Activated naive CD4-positive, alpha-beta T cell treated with anti-CD3 and anti-CD28 coated beads, Interleukin-2, amount 10 ng/mL, durations not matched to agents 7 days and 5 days (primary cell): ENCODE data around the gene PGGT1B.

Experiments
- CTCF ChIA-PET: fragments of 350-600 bp; sonication (Branson Sonifier 250); formaldehyde crosslinking; loops from one replicate; lab custom pipeline; 2021; ENCODE audit warnings: antibody characterized with exemption; lab: Charles Lee
- DNase-seq: peaks from one replicate; pipeline ENCODE4 v3.0.0-alpha.2; 2020
- H3K27ac Mint-ChIP-seq: one replicate; pipeline ENCODE4 v1.8.0; 2021; ENCODE audit warnings: mild to moderate bottlenecking, moderate library complexity, mixed read lengths
- H3K27me3 Mint-ChIP-seq: one replicate; pipeline ENCODE4 v1.8.0; 2021; ENCODE audit warnings: mild to moderate bottlenecking, mixed read lengths
- H3K36me3 Mint-ChIP-seq: one replicate; pipeline ENCODE4 v1.8.0; 2021; ENCODE audit warnings: mixed read lengths
- H3K4me1 Mint-ChIP-seq: one replicate; pipeline ENCODE4 v1.8.0; 2021; ENCODE audit warnings: mixed read lengths
- H3K4me3 Mint-ChIP-seq: one replicate; pipeline ENCODE4 v1.8.0; 2021; ENCODE audit warnings: mild to moderate bottlenecking, moderate library complexity, mixed read lengths
- H3K9me3 Mint-ChIP-seq: one replicate; pipeline ENCODE4 v1.8.0; 2021; ENCODE audit warnings: mixed read lengths

PGGT1B gene

GRCh38 chr5:115186794-115187193, 75.9 kb downstream of the PGGT1B start:
- Mint-ChIP-seq H3K4me3 (no peak overlapping the region), H3K27ac (no peak overlapping the region), H3K36me3 (no peaks in the 10 kb centered on the region), H3K9me3 (no peaks in the 10 kb centered on the region), H3K4me1 (no peaks in the 10 kb centered on the region), H3K27me3 (peaks cover 15% of the 10 kb centered on the region)
- CTCF ChIA-PET = no interaction called here
- DNase-seq = no peak

DNA sequence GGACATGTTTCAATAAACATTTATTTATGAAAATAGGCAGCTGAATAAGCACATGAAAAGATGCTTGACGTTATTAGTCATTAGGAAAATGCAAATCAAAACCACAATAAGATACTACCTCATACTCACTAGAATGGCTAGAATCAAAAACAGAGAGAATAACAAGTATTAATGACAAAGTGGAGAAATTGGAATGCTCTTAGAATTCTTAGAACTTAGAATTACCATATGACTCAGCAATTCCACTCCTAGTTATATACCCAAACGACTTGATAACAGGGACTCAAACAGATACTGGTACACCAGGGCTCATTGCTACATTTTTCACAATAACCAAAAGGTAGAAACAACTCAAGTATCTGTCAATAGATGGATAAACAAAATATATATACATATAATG, 77.9 kb downstream of the PGGT1B start:
- Mint-ChIP-seq H3K9me3 (no peaks in the 10 kb centered on the region), H3K4me3 (no peak overlapping the region), H3K27me3 (peaks cover 36% of the 10 kb centered on the region), H3K36me3 (no peaks in the 10 kb centered on the region), H3K4me1 (peaks cover 7% of the 10 kb centered on the region), H3K27ac (no peak overlapping the region)
- no peak for DNase-seq
- CTCF ChIA-PET = no interaction called here

DNA sequence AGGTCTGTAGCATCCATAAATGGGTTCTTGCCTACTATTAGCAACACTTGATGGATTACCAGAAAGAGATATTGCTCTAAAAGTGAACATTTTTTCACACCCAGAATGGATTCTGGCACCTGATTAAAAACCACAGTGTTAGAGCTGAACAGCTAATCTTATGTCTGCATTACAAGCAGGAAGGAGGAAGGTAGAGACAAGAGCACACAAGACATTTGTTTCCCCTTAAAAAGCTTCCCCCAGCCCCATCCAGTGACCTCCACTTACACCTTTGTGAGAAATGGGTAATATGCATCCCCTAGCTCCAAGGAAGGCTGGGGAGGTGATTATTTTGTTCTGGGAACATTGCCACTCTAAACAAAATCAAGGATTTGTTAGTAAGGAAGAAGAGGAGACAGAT, 80.9 kb downstream of the PGGT1B start:
- no peak overlapping the region for H3K4me3 Mint-ChIP-seq
- peaks cover 66% of the 10 kb centered on the region for H3K27me3 Mint-ChIP-seq
- H3K27ac Mint-ChIP-seq = no peak overlapping the region
- CTCF ChIA-PET = no interaction called here
- H3K9me3 Mint-ChIP-seq = no peaks in the 10 kb centered on the region
- peaks cover 16% of the 10 kb centered on the region for H3K4me1 Mint-ChIP-seq
- no peak for DNase-seq
- no peaks in the 10 kb centered on the region for H3K36me3 Mint-ChIP-seq

- peak; percentile 45 for DNase-seq
- no peak overlapping the region for H3K27ac Mint-ChIP-seq
- no peaks in the 10 kb centered on the region for H3K9me3 Mint-ChIP-seq
- H3K27me3 Mint-ChIP-seq = peaks cover 71% of the 10 kb centered on the region
- H3K36me3 Mint-ChIP-seq = no peaks in the 10 kb centered on the region
- CTCF ChIA-PET = no interaction called here
- peaks cover 16% of the 10 kb centered on the region for H3K4me1 Mint-ChIP-seq
- H3K4me3 Mint-ChIP-seq = peak overlapping the region; percentile 71
Measured at GRCh38 chr5:115180165-115180709, 82.4 kb downstream of the PGGT1B start.

- H3K36me3 Mint-ChIP-seq = no peaks in the 10 kb centered on the region
- H3K27ac Mint-ChIP-seq = no peak overlapping the region
- CTCF ChIA-PET = no interaction called here
- no peaks in the 10 kb centered on the region for H3K9me3 Mint-ChIP-seq
- peaks cover 71% of the 10 kb centered on the region for H3K27me3 Mint-ChIP-seq
- H3K4me3 Mint-ChIP-seq = peak overlapping the region; percentile 71
- peaks cover 16% of the 10 kb centered on the region for H3K4me1 Mint-ChIP-seq
- DNase-seq = no peak
Measured at GRCh38 chr5:115179394-115180164, 83.1 kb downstream of the PGGT1B start.

GRCh38 chr5:115179030-115179393, 83.7 kb downstream of the PGGT1B start:
- H3K27ac Mint-ChIP-seq = no peak overlapping the region
- H3K36me3 Mint-ChIP-seq = no peaks in the 10 kb centered on the region
- DNase-seq = no peak
- peaks cover 16% of the 10 kb centered on the region for H3K4me1 Mint-ChIP-seq
- H3K4me3 Mint-ChIP-seq = no peak overlapping the region
- CTCF ChIA-PET = interaction anchor here (1.0 kb wide), 1 partner anchor 35 kb away, joined by 3 read pairs; no protein-coding TSS in a partner anchor
- no peaks in the 10 kb centered on the region for H3K9me3 Mint-ChIP-seq
- H3K27me3 Mint-ChIP-seq = peaks cover 67% of the 10 kb centered on the region

DNA sequence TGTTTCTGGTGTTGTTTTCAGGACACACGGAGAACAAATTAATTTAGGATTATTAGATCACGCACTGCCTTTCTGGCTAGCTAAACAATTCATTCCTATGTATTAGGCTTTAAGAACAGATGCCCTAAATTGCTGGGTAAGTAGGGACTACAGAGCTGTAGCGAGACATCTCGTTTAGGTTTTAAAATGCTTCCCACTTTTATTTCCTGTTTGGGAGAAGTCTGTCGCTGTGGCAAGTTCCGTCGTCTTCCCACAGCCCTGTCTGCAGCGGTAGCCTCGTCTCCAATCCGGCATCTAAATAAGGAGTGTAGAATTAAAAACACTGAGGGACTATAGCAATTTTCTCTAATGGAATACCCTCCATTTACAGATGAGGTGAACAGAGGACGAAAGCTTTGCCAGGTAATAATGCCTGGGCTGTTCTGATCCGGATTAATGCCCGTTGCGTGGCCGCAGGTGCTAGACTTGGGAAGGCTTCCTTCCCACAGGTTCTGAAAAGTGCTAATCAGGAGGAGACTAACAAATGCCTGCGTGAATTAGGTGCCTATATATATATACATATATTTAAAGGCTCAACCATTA, 91.7 kb downstream of the PGGT1B start:
- H3K4me3 Mint-ChIP-seq = peak overlapping the region; percentile 69
- peaks cover 15% of the 10 kb centered on the region for H3K4me1 Mint-ChIP-seq
- no peak overlapping the region for H3K27ac Mint-ChIP-seq
- peaks cover 2% of the 10 kb centered on the region for H3K36me3 Mint-ChIP-seq
- CTCF ChIA-PET = no interaction called here
- no peak for DNase-seq
- peaks cover 77% of the 10 kb centered on the region for H3K27me3 Mint-ChIP-seq
- peaks cover 4% of the 10 kb centered on the region for H3K9me3 Mint-ChIP-seq

DNA sequence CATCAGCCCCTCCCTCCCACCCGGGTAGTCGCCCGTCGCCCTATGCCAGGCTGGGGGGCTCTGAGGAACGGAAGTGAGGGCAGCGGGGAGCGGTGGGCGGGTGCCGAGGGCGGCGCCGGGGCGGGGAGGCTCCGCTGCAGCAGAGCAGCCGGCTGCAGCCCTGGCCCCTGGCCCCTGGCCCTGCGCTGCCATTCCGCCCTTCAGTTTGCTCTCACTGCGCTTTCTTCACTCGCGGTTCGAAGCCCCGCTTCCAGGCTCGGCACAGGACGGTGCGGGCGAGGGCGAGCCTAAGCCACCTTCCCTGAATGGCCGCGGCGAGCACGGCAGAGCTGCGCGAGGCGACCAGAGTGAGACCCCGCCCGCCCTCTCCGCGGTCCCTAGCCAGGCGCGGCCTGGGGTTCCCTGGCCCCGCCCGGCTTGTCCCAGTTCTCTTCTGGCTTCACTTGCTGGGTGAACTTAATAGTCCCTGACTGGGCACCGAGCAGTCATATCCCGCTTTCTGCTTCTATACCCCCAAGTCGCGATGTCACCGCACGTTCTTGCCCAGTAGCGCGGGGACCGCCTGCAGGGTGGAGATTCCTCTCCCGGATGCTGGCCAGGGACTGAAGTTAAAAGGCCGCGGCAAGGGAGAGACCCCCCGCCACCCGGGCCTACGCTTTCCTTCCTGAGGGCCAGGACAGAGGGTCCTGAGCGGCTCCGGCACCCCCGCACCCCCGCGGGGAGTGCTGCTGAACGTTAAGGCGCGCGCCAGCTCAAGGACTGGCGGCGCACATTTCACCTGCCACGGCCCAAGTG, 92.3 kb downstream of the PGGT1B start:
- no peak for DNase-seq
- Mint-ChIP-seq H3K36me3 (peaks cover 2% of the 10 kb centered on the region), H3K9me3 (peaks cover 4% of the 10 kb centered on the region), H3K4me3 (peak overlapping the region; percentile 75), H3K27ac (no peak overlapping the region), H3K4me1 (peaks cover 15% of the 10 kb centered on the region), H3K27me3 (peaks cover 76% of the 10 kb centered on the region)
- CTCF ChIA-PET = interaction anchor here (1.5 kb wide), 1 partner anchor 72 kb away, joined by 4 read pairs; no protein-coding TSS in a partner anchor

GRCh38 chr5:115169487-115170133, 93.1 kb downstream of the PGGT1B start, which contains the start of gene TRIM36:
Gene TRIM36, minus strand, starts transcription at chr5:115169908. Its CDS starts 274 bp downstream, at chr5:115169634.
- CTCF ChIA-PET = interaction anchor here (1.5 kb wide), 1 partner anchor 72 kb away, joined by 4 read pairs; no protein-coding TSS in a partner anchor
- Mint-ChIP-seq H3K9me3 (peaks cover 4% of the 10 kb centered on the region), H3K36me3 (peaks cover 2% of the 10 kb centered on the region), H3K27ac (no peak within 1 kb of the TSS), H3K4me1 (peaks cover 15% of the 10 kb centered on the region), H3K27me3 (peaks cover 84% of the 10 kb centered on the region), H3K4me3 (peak within 1 kb of the TSS; percentile 75)
- DNase-seq = peak; percentile 94

DNA sequence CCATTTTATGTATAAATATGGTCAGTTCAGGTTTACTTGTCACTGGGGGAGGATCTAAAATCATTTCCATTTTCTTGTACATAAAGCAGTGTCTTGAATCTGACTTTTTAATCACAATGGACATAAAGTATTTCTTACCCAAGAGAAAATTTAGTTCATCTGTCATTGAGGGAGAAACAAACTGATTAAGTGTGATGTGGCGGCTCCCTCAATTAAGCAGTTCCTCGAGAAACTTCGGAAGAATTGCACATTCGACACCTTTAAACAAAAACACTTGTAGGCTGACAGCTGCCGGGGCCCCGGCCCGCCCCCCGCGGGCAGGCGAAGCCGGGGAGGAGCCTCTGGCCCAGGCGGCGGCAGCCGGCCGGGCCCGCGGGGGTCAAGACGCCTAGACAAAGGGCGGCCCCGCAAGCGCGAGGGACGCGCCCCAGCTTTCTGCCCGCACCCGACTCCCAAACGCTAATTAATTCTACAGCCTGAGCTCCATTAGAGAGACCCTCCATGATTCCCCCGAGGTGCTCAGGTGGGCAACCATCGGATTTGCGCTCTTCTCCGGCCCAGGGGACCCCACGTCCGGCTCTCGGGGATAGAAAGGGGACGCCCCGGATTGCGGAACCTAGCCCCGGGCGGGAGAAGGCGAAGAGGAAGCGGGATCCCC, 93.7 kb downstream of the PGGT1B start:
- peaks cover 15% of the 10 kb centered on the region for H3K4me1 Mint-ChIP-seq
- CTCF ChIA-PET = interaction anchor here (1.5 kb wide), 1 partner anchor 71 kb away, joined by 4 read pairs; no protein-coding TSS in a partner anchor
- H3K36me3 Mint-ChIP-seq = peaks cover 2% of the 10 kb centered on the region
- peaks cover 87% of the 10 kb centered on the region for H3K27me3 Mint-ChIP-seq
- H3K9me3 Mint-ChIP-seq = peaks cover 6% of the 10 kb centered on the region
- peak overlapping the region; percentile 75 for H3K4me3 Mint-ChIP-seq
- no peak overlapping the region for H3K27ac Mint-ChIP-seq
- DNase-seq = no peak

- Mint-ChIP-seq H3K27ac (no peak overlapping the region), H3K27me3 (peaks cover 74% of the 10 kb centered on the region), H3K36me3 (peaks cover 2% of the 10 kb centered on the region), H3K4me1 (peaks cover 15% of the 10 kb centered on the region), H3K9me3 (peaks cover 6% of the 10 kb centered on the region), H3K4me3 (no peak overlapping the region)
- DNase-seq = no peak
- CTCF ChIA-PET = interaction anchor here (1.2 kb wide), 1 partner anchor 69 kb away, joined by 3 read pairs; no protein-coding TSS in a partner anchor
Measured at GRCh38 chr5:115166744-115167393, 95.8 kb downstream of the PGGT1B start.

DNA sequence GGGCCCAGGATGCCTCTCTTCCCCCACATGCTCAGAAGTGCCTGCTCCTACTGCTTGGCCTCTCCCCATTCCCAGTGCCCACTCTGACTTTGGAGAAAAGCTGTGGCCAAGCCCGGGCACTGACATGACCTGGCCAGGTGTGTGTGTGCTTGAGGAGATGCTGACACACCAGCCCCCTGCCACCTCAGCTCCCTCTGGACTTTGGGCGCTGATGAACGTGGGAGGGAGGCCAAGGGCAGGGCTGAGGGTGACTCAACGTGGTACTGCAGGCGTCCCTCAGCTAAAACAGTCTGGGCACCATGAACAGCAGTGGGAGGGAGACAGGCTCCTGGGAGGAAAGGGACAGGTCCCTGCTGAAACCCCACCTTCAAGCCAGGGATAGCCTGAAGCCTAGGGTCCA, 96.9 kb downstream of the PGGT1B start:
- CTCF ChIA-PET = interaction anchor here (1.2 kb wide), 1 partner anchor 68 kb away, joined by 3 read pairs; no protein-coding TSS in a partner anchor
- Mint-ChIP-seq H3K4me1 (peaks cover 11% of the 10 kb centered on the region), H3K27ac (no peak overlapping the region), H3K9me3 (peaks cover 6% of the 10 kb centered on the region), H3K27me3 (peaks cover 66% of the 10 kb centered on the region), H3K4me3 (no peak overlapping the region), H3K36me3 (peaks cover 2% of the 10 kb centered on the region)
- DNase-seq = no peak
